T-helper 1 cell treated with Interleukin-12 subunit alpha and Interleukin-12 subunit beta and Interleukin-4 antibody, amounts not matched to agents 30 μg/mL and 1 μg/mL, for 36 hours (primary cell): ENCODE measurements around the gene ACMSD.
"Not testable (repeated sequence)": the region's sequence is repeated elsewhere in the genome, so short reads cannot be mapped to it uniquely, and the experiment has no call there.

Experiments
- H3K27ac Mint-ChIP-seq: one replicate; pipeline ENCODE4 v1.8.0; 2021; ENCODE audit warnings: mild to moderate bottlenecking, mixed read lengths
- H3K27me3 Mint-ChIP-seq: one replicate; pipeline ENCODE4 v1.8.0; 2021; ENCODE audit warnings: low read depth, mixed read lengths
- H3K36me3 Mint-ChIP-seq: one replicate; pipeline ENCODE4 v1.8.0; 2021; ENCODE audit warnings: low read depth, mixed read lengths
- H3K4me1 Mint-ChIP-seq: one replicate; pipeline ENCODE4 v1.8.0; 2021; ENCODE audit warnings: low read depth, mixed read lengths
- H3K4me3 Mint-ChIP-seq: one replicate; pipeline ENCODE4 v1.8.0; 2021; ENCODE audit warnings: mild to moderate bottlenecking, moderate library complexity, mixed read lengths
- H3K9me3 Mint-ChIP-seq: one replicate; pipeline ENCODE4 v1.8.0; 2021; ENCODE audit warnings: mixed read lengths

Gene ACMSD

DNA sequence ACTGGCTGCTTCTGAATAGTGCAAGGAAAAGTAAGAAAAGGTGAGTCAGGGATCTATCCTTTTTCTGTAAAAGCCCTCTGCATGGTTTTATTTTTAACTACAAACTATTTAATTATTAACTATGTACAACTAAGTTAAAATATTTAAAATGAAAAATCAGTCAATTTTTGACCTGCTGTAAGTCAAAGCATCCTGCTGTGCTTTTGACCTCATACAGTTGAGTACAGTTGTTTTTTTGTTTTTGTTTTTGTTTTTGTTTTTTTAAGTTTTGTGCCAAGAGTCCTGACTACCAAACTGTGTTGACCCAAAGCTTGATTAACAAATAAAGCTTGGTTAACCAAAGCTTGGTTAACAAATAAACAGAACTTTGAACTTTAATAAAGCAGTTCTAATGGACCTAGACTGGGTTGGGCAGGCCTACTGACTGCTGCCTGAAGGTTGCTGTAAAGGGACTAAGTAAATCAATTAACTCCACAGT lies at the start of gene ACMSD:
Gene ACMSD, plus strand, starts transcription at position 474 of the 478 bp plus-strand sequence. CDS start 67 bp downstream, outside the sequence.
- no peaks in the 10 kb centered on the region for H3K9me3 Mint-ChIP-seq
- peaks cover 4% of the 10 kb centered on the region for H3K27me3 Mint-ChIP-seq
- H3K4me1 Mint-ChIP-seq: no peaks in the 10 kb centered on the region

DNA sequence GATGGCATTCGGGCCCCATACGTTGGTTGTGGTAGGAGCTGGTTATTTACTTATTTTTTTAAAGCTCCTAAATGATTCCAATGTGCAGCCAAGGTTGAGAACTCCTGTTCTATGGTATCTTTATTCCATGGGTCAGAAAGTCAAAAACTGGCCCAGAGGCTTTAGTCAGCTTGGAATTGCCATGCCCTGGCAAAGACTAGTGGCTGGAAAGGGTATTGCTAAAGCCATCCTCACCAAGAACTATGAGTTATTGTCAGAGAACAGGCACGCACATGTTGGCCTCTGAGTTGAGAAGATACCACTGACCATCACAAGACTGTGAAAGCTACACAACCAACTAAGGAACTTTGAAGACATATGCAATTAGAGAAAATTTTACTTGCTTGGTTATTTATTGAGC lies 47.9 kb upstream of the ACMSD start:
- Mint-ChIP-seq H3K27ac (no peak overlapping the region), H3K27me3 (peaks cover 3% of the 10 kb centered on the region), H3K4me3 (no peak overlapping the region), H3K36me3 (no peaks in the 10 kb centered on the region), H3K4me1 (no peaks in the 10 kb centered on the region), H3K9me3 (no peaks in the 10 kb centered on the region)

More for the DNA sequence above, at the start of gene ACMSD:
- H3K4me3 Mint-ChIP-seq: no peak within 1 kb of the TSS
- no peaks in the 10 kb centered on the region for H3K36me3 Mint-ChIP-seq
- H3K27ac Mint-ChIP-seq: no peak within 1 kb of the TSS

DNA sequence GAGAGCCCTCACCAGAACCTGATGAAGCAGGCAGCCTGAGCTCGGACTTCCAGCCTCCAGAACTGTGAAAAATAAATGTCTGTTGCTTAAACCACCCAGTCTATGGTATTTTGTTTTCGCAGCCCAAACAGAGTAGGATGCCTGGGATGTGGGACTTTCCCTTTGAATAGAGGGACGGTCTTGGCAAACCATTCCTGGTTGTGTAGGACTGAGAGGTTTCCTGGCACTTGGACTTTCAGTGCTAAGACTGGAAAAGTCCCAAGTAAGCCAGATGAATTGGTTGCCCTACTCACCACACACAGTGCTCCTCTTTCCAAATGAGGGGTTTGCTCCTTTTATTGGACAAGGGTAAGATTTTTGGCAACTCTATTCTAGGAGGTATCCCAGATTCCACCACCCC lies 46.8 kb upstream of the ACMSD start:
- no peaks in the 10 kb centered on the region for H3K4me1 Mint-ChIP-seq
- H3K4me3 Mint-ChIP-seq: no peak overlapping the region
- H3K27me3 Mint-ChIP-seq: peaks cover 3% of the 10 kb centered on the region
- no peaks in the 10 kb centered on the region for H3K9me3 Mint-ChIP-seq
- no peaks in the 10 kb centered on the region for H3K36me3 Mint-ChIP-seq
- no peak overlapping the region for H3K27ac Mint-ChIP-seq

DNA sequence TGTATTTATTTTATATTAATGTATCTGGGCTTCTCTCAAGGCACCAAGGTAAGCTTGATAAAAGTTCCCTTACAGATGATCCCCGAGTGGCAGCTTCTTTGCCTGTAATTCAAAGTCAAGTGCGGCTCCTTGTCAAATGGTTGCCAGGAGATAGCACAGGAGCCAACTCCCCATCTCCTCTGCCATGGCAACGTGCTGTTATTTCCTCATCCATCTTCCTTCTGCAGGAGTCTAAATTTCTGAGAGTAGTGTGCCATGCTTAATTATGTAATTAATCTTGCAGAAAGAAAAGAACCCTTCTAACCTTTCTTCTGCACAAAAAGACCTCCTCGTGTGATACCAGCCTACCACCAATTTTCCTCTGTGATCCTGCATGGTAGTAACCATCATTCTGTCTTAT lies 46.2 kb upstream of the ACMSD start:
- Mint-ChIP-seq H3K4me3 (no peak overlapping the region), H3K36me3 (no peaks in the 10 kb centered on the region), H3K27ac (no peak overlapping the region), H3K4me1 (no peaks in the 10 kb centered on the region), H3K27me3 (peaks cover 3% of the 10 kb centered on the region), H3K9me3 (no peaks in the 10 kb centered on the region)

- Mint-ChIP-seq H3K27ac (no peak overlapping the region), H3K36me3 (no peaks in the 10 kb centered on the region), H3K4me1 (no peaks in the 10 kb centered on the region), H3K27me3 (peaks cover 3% of the 10 kb centered on the region), H3K9me3 (no peaks in the 10 kb centered on the region), H3K4me3 (no peak overlapping the region)
Measured at GRCh38 chr2:134795765-134796164, 42.7 kb upstream of the ACMSD start.

DNA sequence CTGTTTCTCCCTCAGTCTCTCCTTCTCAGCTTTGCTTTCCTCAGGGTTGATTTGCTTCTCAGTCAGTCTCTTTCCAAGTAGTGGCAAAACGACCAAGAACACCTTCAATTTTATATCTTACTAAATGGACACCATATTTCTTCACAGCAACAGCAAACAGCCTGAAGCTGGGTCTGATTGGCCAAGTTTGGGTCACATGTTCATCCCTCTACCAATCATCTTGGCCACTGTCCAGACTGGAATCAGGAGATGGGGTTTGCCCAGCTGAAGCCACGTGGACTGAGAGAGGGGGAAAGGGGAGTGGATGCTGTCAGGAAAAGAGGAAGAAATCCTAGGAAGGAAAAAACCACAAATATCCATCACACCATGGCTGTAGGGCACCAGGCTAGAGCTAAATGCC lies 42.0 kb upstream of the ACMSD start:
- no peaks in the 10 kb centered on the region for H3K4me1 Mint-ChIP-seq
- H3K36me3 Mint-ChIP-seq: no peaks in the 10 kb centered on the region
- H3K4me3 Mint-ChIP-seq: no peak overlapping the region
- no peak overlapping the region for H3K27ac Mint-ChIP-seq
- no peaks in the 10 kb centered on the region for H3K9me3 Mint-ChIP-seq
- H3K27me3 Mint-ChIP-seq: peaks cover 3% of the 10 kb centered on the region

DNA sequence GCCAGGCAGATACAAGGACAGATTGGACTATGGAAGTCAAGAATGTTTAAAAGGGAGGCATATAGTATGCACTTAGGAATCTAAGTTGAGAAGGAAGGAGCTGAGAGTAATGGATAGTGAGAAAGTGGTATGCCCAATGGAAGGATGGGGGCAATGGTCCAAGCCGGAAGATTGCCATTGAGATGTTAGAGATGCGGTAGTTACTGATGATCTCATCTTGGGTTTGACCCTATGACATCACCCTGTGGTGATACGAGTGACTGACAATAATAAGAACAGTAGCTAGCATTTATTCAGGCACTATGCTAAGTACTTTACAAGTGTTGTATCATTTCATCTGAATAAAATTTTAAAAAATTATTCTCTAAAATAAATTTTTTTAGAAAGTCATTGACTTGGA lies 38.5 kb upstream of the ACMSD start:
- Mint-ChIP-seq H3K9me3 (peaks cover 13% of the 10 kb centered on the region), H3K27ac (no peak overlapping the region), H3K36me3 (no peaks in the 10 kb centered on the region), H3K27me3 (no peaks in the 10 kb centered on the region), H3K4me1 (no peaks in the 10 kb centered on the region), H3K4me3 (no peak overlapping the region)

- no peak overlapping the region for H3K27ac Mint-ChIP-seq
- H3K36me3 Mint-ChIP-seq: no peaks in the 10 kb centered on the region
- no peaks in the 10 kb centered on the region for H3K27me3 Mint-ChIP-seq
- peaks cover 17% of the 10 kb centered on the region for H3K9me3 Mint-ChIP-seq
- H3K4me1 Mint-ChIP-seq: no peaks in the 10 kb centered on the region
- H3K4me3 Mint-ChIP-seq: no peak overlapping the region
Measured at GRCh38 chr2:134800341-134800740, 38.1 kb upstream of the ACMSD start.

GRCh38 chr2:134803609-134804405 lies 34.6 kb upstream of the ACMSD start:
- H3K27me3 Mint-ChIP-seq, H3K36me3 Mint-ChIP-seq, H3K4me3 Mint-ChIP-seq, H3K27ac Mint-ChIP-seq, H3K4me1 Mint-ChIP-seq: not testable (repeated sequence)
- peaks cover 25% of the 10 kb centered on the region for H3K9me3 Mint-ChIP-seq

DNA sequence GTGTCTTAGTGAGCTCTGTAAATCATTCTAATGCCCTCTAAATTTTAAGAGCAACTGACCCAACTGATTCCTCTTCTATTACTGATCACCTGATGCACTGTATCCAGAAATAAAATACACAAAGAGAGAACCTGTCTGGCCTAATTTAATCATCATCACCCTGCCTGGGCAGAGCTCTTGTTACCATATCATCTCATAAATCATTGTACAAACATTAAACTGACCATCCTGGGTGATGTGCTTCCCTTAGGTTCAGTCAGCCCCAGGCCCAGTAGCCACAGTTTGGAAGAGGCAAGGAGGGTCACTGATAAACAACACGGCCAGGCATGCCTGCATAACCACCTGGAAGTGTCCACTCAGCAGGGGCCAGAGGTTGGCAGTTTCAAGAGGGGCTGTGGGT lies 22.7 kb upstream of the ACMSD start:
- Mint-ChIP-seq H3K4me3 (no peak overlapping the region), H3K9me3 (peaks cover 13% of the 10 kb centered on the region), H3K36me3 (no peaks in the 10 kb centered on the region), H3K27ac (no peak overlapping the region), H3K4me1 (no peaks in the 10 kb centered on the region), H3K27me3 (no peaks in the 10 kb centered on the region)

GRCh38 chr2:134818321-134818720 lies 20.1 kb upstream of the ACMSD start:
- H3K36me3 Mint-ChIP-seq: no peaks in the 10 kb centered on the region
- no peak overlapping the region for H3K27ac Mint-ChIP-seq
- H3K9me3 Mint-ChIP-seq: no peaks in the 10 kb centered on the region
- H3K27me3 Mint-ChIP-seq: no peaks in the 10 kb centered on the region
- no peaks in the 10 kb centered on the region for H3K4me1 Mint-ChIP-seq
- H3K4me3 Mint-ChIP-seq: no peak overlapping the region

- Mint-ChIP-seq H3K36me3 (no peaks in the 10 kb centered on the region), H3K4me1 (no peaks in the 10 kb centered on the region), H3K9me3 (peaks cover 3% of the 10 kb centered on the region), H3K27me3 (no peaks in the 10 kb centered on the region), H3K4me3 (no peak overlapping the region), H3K27ac (no peak overlapping the region)
Measured at GRCh38 chr2:134819334-134819733, 19.1 kb upstream of the ACMSD start.

- H3K27ac Mint-ChIP-seq: no peak overlapping the region
- no peak overlapping the region for H3K4me3 Mint-ChIP-seq
- no peaks in the 10 kb centered on the region for H3K27me3 Mint-ChIP-seq
- no peaks in the 10 kb centered on the region for H3K36me3 Mint-ChIP-seq
- peaks cover 4% of the 10 kb centered on the region for H3K9me3 Mint-ChIP-seq
- H3K4me1 Mint-ChIP-seq: no peaks in the 10 kb centered on the region
Measured at GRCh38 chr2:134823431-134823830, 15.0 kb upstream of the ACMSD start.

DNA sequence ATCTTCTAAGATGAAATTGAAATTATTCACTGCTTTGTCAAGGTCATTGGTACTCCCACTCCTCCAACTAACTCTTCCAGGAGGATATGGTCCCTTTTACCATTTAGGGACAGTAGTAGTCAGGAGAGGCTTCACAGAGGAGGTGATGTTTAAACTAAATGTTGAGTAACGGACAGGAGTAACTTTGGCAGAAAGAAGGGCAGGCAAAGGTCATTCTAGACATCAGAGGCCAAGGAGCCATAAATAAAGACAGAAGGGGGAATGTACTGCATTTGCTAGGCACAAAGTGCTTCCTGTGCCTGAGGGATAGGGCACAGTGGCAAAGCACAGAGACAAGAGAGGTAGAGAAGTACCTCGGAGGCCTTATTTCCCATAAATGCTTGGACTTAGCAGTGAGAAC lies 14.6 kb upstream of the ACMSD start:
- peaks cover 4% of the 10 kb centered on the region for H3K9me3 Mint-ChIP-seq
- no peak overlapping the region for H3K27ac Mint-ChIP-seq
- no peaks in the 10 kb centered on the region for H3K36me3 Mint-ChIP-seq
- H3K4me3 Mint-ChIP-seq: no peak overlapping the region
- no peaks in the 10 kb centered on the region for H3K27me3 Mint-ChIP-seq
- H3K4me1 Mint-ChIP-seq: no peaks in the 10 kb centered on the region

- H3K27me3 Mint-ChIP-seq, H3K4me3 Mint-ChIP-seq, H3K4me1 Mint-ChIP-seq, H3K27ac Mint-ChIP-seq, H3K9me3 Mint-ChIP-seq, H3K36me3 Mint-ChIP-seq: not testable (repeated sequence)
Measured at GRCh38 chr2:134825716-134826115, 12.7 kb upstream of the ACMSD start.
